Measurements from ENCODE around the gene USP38.

GRCh38 chr4:143248827-143249226, 64.1 kb downstream of the USP38 start:
- TF ChIP-seq CTCF (IDR thresholded peaks at IDR 0.05; ENCODE audit: low read depth, low read length) (no peak), POLR2A (IDR thresholded peaks at IDR 0.05; ENCODE audit: extremely low read depth, insufficient read length) (no peak), MAX (IDR thresholded peaks at IDR 0.05; ENCODE audit: low read depth, low read length) (no peak), MYC (IDR thresholded peaks at IDR 0.05; ENCODE audit: low read depth, low read length) (no peak)
